Measurements from ENCODE around the gene CDC42EP5.

- no peak for TF ChIP-seq CTCF (IDR thresholded peaks at IDR 0.05)
- no peak for TF ChIP-seq EZH2 (IDR thresholded peaks at IDR 0.05; ENCODE audit: borderline replicate concordance, insufficient read depth, low read depth, low read length, poor library complexity, severe bottlenecking)
Observed at GRCh38 chr19:54470991-54471782, 1.9 kb downstream of the CDC42EP5 start.

Data from B cell (primary cell).